Mesenchymal stem cell (in vitro differentiated cells and primary cell): Measurements from ENCODE around the gene TPM2.

Experiments used
- DNase-seq: peaks from one replicate; pipeline ENCODE4 v3.0.0-alpha.2; 2013
- H2AFZ ChIP-seq: one replicate; pipeline ENCODE4 v1.6.1; 2013; ENCODE audit warnings: low read depth, mild to moderate bottlenecking, control low read depth, inconsistent platforms, low read length, moderate library complexity
- H2AK5ac ChIP-seq: 2 replicates; pipeline ENCODE4 v1.6.1; 2013; ENCODE audit warnings: low read length, moderate library complexity, mild to moderate bottlenecking, inconsistent platforms; ENCODE audit not compliant: severe bottlenecking
- H2BK120ac ChIP-seq: one replicate; pipeline ENCODE4 v1.6.1; 2013; ENCODE audit warnings: low read depth, mild to moderate bottlenecking, inconsistent platforms, low read length, moderate library complexity
- H2BK12ac ChIP-seq, 2 experiments: one replicate each; pipeline ENCODE4 v1.6.1; 2013; ENCODE audit warnings: inconsistent platforms in 2 of 2, low read length in 2 of 2, mild to moderate bottlenecking in 2 of 2, moderate library complexity in 2 of 2, control low read depth in 1 of 2
- H2BK15ac ChIP-seq: one replicate; pipeline ENCODE4 v1.6.1; 2013; ENCODE audit warnings: mild to moderate bottlenecking, low read depth, inconsistent platforms; ENCODE audit not compliant: poor library complexity, severe bottlenecking
- H2BK5ac ChIP-seq: 2 replicates; pipeline ENCODE4 v1.6.1; 2013; ENCODE audit warnings: low read depth, mild to moderate bottlenecking, low read length, control low read depth, inconsistent platforms; ENCODE audit not compliant: poor library complexity, severe bottlenecking
- H3K14ac ChIP-seq, 2 experiments: one replicate each; pipeline ENCODE4 v1.6.1; 2013; ENCODE audit warnings: inconsistent platforms in 2 of 2, low read length in 2 of 2, control low read depth in 1 of 2, mild to moderate bottlenecking in 1 of 2, moderate library complexity in 1 of 2
- H3K18ac ChIP-seq, 2 experiments: one replicate each; pipeline ENCODE4 v1.6.1; 2013; ENCODE audit warnings: inconsistent platforms in 2 of 2, low read length in 2 of 2, control low read depth in 1 of 2, low read depth in 1 of 2, mild to moderate bottlenecking in 1 of 2
- H3K23ac ChIP-seq, 2 experiments: one replicate each; pipeline ENCODE4 v1.6.1; 2013; ENCODE audit warnings: inconsistent platforms in 2 of 2, low read length in 2 of 2, mild to moderate bottlenecking in 2 of 2, moderate library complexity in 2 of 2, control low read depth in 1 of 2
- H3K27ac ChIP-seq: 2 replicates; pipeline ENCODE4 v1.5.1; 2013; ENCODE audit warnings: mild to moderate bottlenecking, moderate library complexity, low read length, control low read depth, inconsistent platforms; ENCODE audit not compliant: poor library complexity, severe bottlenecking
- H3K27me3 ChIP-seq, 2 experiments: 2 replicates each; pipeline versions ENCODE4 v1.6.1 to v1.7.0; 2013; ENCODE audit warnings: low read length in 2 of 2, mild to moderate bottlenecking in 2 of 2, moderate library complexity in 2 of 2, control low read depth in 1 of 2, inconsistent platforms in 1 of 2; ENCODE audit not compliant: control insufficient read depth in 1 of 2, insufficient read depth in 1 of 2
- H3K36me3 ChIP-seq, 2 experiments: 2 replicates each; pipeline versions ENCODE4 v1.6.1 to v1.7.0; 2013; ENCODE audit warnings: low read length in 2 of 2, control low read depth in 1 of 2, inconsistent platforms in 1 of 2, low read depth in 1 of 2, mild to moderate bottlenecking in 1 of 2; ENCODE audit not compliant: insufficient read depth in 2 of 2, control insufficient read depth in 1 of 2
- H3K4ac ChIP-seq, 2 experiments: one replicate each; pipeline ENCODE4 v1.6.1; 2013; ENCODE audit warnings: inconsistent platforms in 2 of 2, low read length in 2 of 2, mild to moderate bottlenecking in 2 of 2, moderate library complexity in 2 of 2, control low read depth in 1 of 2, low read depth in 1 of 2
- H3K4me1 ChIP-seq: 2 replicates; pipeline ENCODE4 v1.6.1; 2013; ENCODE audit warnings: low read depth, low read length, control low read depth; ENCODE audit not compliant: control insufficient read depth, insufficient read depth
- H3K4me2 ChIP-seq: 2 replicates; pipeline ENCODE4 v1.6.1; 2013; ENCODE audit warnings: low read length, mild to moderate bottlenecking, inconsistent platforms; ENCODE audit not compliant: poor library complexity, severe bottlenecking
- H3K4me3 ChIP-seq, 2 experiments: 2 replicates each; pipeline versions ENCODE4 v1.5.1 to v1.7.0; 2013; ENCODE audit warnings: low read length in 2 of 2, mild to moderate bottlenecking in 2 of 2, control low read depth in 1 of 2, low read depth in 1 of 2; ENCODE audit not compliant: insufficient read depth in 1 of 2
- H3K79me1 ChIP-seq: replicated peaks from 2 replicates; pipeline ENCODE4 v1.6.1; 2013; ENCODE audit warnings: mild to moderate bottlenecking, control low read depth, low read length, inconsistent platforms; ENCODE audit not compliant: poor library complexity, severe bottlenecking
- H3K9ac ChIP-seq: 2 replicates; pipeline ENCODE4 v1.7.0; 2013; ENCODE audit warnings: mild to moderate bottlenecking, low read length, moderate library complexity
- H3K9me3 ChIP-seq: 2 replicates; pipeline ENCODE4 v1.7.0; 2013; ENCODE audit warnings: mild to moderate bottlenecking, low read length; ENCODE audit not compliant: control insufficient read depth
- H4K8ac ChIP-seq: one replicate; pipeline ENCODE4 v1.6.1; 2013; ENCODE audit warnings: inconsistent platforms, mild to moderate bottlenecking, low read length, moderate library complexity
- H4K91ac ChIP-seq: one replicate; pipeline ENCODE4 v1.6.1; 2013; ENCODE audit warnings: mild to moderate bottlenecking, low read length, inconsistent platforms
- WGBS: methylation state at CpG from one replicate; pipeline ENCODE4 v1.1.7; 2013; ENCODE audit warnings: mixed read lengths; 5-methylcytosine and 5-hydroxymethylcytosine counted together

Gene TPM2

DNA sequence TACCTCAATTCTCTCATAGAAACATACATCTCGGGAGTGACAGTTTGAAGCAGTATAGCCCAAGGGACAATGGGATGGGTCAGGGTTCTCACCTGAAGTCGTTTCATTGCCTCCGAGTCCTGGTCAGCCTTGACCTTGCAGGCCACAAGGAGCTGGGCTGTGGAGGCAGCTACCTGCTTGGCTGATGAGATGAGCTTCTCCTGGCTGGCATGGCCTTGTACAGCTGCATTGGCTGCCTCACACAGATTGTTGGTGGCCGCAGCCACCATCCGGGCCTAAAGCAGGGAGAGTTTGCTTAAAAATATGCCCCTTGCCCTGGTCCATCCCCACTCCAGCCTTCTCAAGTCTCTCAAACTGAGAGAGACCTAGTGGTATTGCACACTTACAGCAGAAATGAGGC, 8.5 kb upstream of the TPM2 start:
- H3K18ac ChIP-seq = no peak overlapping the region
- H3K4me1 ChIP-seq = no peaks in the 10 kb centered on the region
- no peak for DNase-seq
- peaks cover 4% of the 10 kb centered on the region for H3K79me1 ChIP-seq
- H3K9ac ChIP-seq = no peak overlapping the region
- peaks cover 67 to 76% of the 10 kb centered on the region in 2 experiments for H3K36me3 ChIP-seq
- H2AK5ac ChIP-seq = no peak overlapping the region
- no peak overlapping the region for H3K27ac ChIP-seq
- H3K9me3 ChIP-seq = no peaks in the 10 kb centered on the region
- no peaks in the 10 kb centered on the region for H3K27me3 ChIP-seq
- no peak overlapping the region for H2AFZ ChIP-seq
- no peak overlapping the region for H3K14ac ChIP-seq
- no peak overlapping the region for H3K4ac ChIP-seq
- H2BK5ac ChIP-seq = no peak overlapping the region
- no peak overlapping the region for H2BK15ac ChIP-seq
- WGBS = 91% methylated on average over 5 of the region's 5 CpGs
- H2BK120ac ChIP-seq = no peak overlapping the region
- no peak overlapping the region for H3K4me2 ChIP-seq
- H3K4me3 ChIP-seq = no peak overlapping the region
- H4K91ac ChIP-seq = no peak overlapping the region
- H2BK12ac ChIP-seq = no peak overlapping the region
- no peak overlapping the region for H3K23ac ChIP-seq
- H4K8ac ChIP-seq = no peak overlapping the region

- H3K36me3 ChIP-seq = peaks cover 60 to 69% of the 10 kb centered on the region in 2 experiments
- no peaks in the 10 kb centered on the region for H3K27me3 ChIP-seq
- DNase-seq = no peak
- no peak overlapping the region for H2AFZ ChIP-seq
- H3K23ac ChIP-seq = no peak overlapping the region
- H2BK15ac ChIP-seq = no peak overlapping the region
- no peak overlapping the region for H3K18ac ChIP-seq
- no peak overlapping the region for H3K14ac ChIP-seq
- H3K9me3 ChIP-seq = no peaks in the 10 kb centered on the region
- H3K4me2 ChIP-seq = no peak overlapping the region
- H3K9ac ChIP-seq = no peak overlapping the region
- no peak overlapping the region for H2BK12ac ChIP-seq
- no peak overlapping the region for H2BK120ac ChIP-seq
- no peak overlapping the region for H2BK5ac ChIP-seq
- peaks cover 4% of the 10 kb centered on the region for H3K79me1 ChIP-seq
- H3K4ac ChIP-seq = no peak overlapping the region
- H3K4me1 ChIP-seq = no peaks in the 10 kb centered on the region
- WGBS = 96% methylated on average over 14 of the region's 14 CpGs
- no peak overlapping the region for H3K4me3 ChIP-seq
- no peak overlapping the region for H3K27ac ChIP-seq
- H4K91ac ChIP-seq = no peak overlapping the region
- no peak overlapping the region for H2AK5ac ChIP-seq
- no peak overlapping the region for H4K8ac ChIP-seq
These were observed 7.8 kb upstream of the TPM2 start for GRCh38 chr9:35697486-35697885.

GRCh38 chr9:35696520-35697215, 6.9 kb upstream of the TPM2 start:
- H2BK15ac ChIP-seq = no peak overlapping the region
- H3K27me3 ChIP-seq = no peaks in the 10 kb centered on the region
- H2BK120ac ChIP-seq = no peak overlapping the region
- no peak overlapping the region for H3K27ac ChIP-seq
- WGBS = 62% methylated on average over 9 of the region's 9 CpGs
- no peak overlapping the region for H2BK12ac ChIP-seq
- H4K8ac ChIP-seq = no peak overlapping the region
- no peak overlapping the region for H3K4me3 ChIP-seq
- H3K23ac ChIP-seq = no peak overlapping the region
- no peak overlapping the region for H2AFZ ChIP-seq
- H3K79me1 ChIP-seq = peaks cover 4% of the 10 kb centered on the region
- H3K36me3 ChIP-seq = peaks cover 55 to 62% of the 10 kb centered on the region in 2 experiments
- no peak overlapping the region for H2BK5ac ChIP-seq
- H3K4me2 ChIP-seq = no peak overlapping the region
- H3K4me1 ChIP-seq = no peaks in the 10 kb centered on the region
- H3K18ac ChIP-seq = no peak overlapping the region
- no peak overlapping the region for H3K9ac ChIP-seq
- peak; percentile 61 for DNase-seq
- H4K91ac ChIP-seq = no peak overlapping the region
- H3K14ac ChIP-seq = no peak overlapping the region
- no peak overlapping the region for H3K4ac ChIP-seq
- no peaks in the 10 kb centered on the region for H3K9me3 ChIP-seq
- H2AK5ac ChIP-seq = no peak overlapping the region

- Histone ChIP-seq H3K79me1 (peaks cover 4% of the 10 kb centered on the region), H2AK5ac (no peak overlapping the region), H3K4me3 (no peak overlapping the region), H2AFZ (no peak overlapping the region), H3K4me1 (peaks cover 3% of the 10 kb centered on the region), H4K91ac (no peak overlapping the region), H3K9ac (no peak overlapping the region), H3K27ac (no peak overlapping the region), H2BK120ac (no peak overlapping the region), H3K23ac (no peak overlapping the region), H3K27me3 (no peaks in the 10 kb centered on the region), H3K18ac (no peak overlapping the region), H3K9me3 (no peaks in the 10 kb centered on the region), H2BK5ac (no peak overlapping the region), H3K14ac (no peak overlapping the region), H3K36me3 (peaks cover 52 to 55% of the 10 kb centered on the region in 2 experiments), H3K4me2 (no peak overlapping the region), H2BK12ac (no peak overlapping the region), H2BK15ac (no peak overlapping the region), H4K8ac (no peak overlapping the region), H3K4ac (no peak overlapping the region)
- DNase-seq = no peak
- WGBS = 100% methylated on average over 3 of the region's 3 CpGs
These were observed 6.2 kb upstream of the TPM2 start for GRCh38 chr9:35695943-35696401.
